ENCODE measurements around the gene SRSF2.

Gene SRSF2

DNA sequence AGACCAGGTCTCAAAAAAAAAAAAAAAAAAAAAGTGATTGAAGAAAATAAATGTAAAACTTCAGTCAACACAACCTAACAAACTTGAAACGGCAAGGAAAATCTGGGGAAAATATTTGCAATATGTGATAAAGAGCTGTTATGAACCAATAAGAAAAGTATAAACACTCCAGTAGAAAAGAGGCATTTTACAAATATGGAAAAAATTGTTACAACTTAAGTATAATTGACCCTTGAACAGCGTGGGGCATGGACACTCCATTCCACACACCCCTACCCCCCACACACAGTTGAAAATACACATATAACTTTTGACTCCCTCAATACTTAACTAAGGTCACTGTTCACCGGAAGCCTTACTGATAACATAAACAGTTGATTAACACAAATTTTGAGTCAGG lies 21.4 kb upstream of the SRSF2 start:
- DNase-seq (ENCODE audit: low read depth), result no peak
- no peak overlapping the region for H3K4me3 ChIP-seq (ENCODE audit: low read depth, low read length)
- TF ChIP-seq, protein P1, sequence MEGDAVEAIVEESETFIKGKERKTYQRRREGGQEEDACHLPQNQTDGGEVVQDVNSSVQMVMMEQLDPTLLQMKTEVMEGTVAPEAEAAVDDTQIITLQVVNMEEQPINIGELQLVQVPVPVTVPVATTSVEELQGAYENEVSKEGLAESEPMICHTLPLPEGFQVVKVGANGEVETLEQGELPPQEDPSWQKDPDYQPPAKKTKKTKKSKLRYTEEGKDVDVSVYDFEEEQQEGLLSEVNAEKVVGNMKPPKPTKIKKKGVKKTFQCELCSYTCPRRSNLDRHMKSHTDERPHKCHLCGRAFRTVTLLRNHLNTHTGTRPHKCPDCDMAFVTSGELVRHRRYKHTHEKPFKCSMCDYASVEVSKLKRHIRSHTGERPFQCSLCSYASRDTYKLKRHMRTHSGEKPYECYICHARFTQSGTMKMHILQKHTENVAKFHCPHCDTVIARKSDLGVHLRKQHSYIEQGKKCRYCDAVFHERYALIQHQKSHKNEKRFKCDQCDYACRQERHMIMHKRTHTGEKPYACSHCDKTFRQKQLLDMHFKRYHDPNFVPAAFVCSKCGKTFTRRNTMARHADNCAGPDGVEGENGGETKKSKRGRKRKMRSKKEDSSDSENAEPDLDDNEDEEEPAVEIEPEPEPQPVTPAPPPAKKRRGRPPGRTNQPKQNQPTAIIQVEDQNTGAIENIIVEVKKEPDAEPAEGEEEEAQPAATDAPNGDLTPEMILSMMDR (IDR thresholded peaks at IDR 0.05; ENCODE audit: insufficient read depth, low read depth, low read length, missing control alignments), result no peak

DNA sequence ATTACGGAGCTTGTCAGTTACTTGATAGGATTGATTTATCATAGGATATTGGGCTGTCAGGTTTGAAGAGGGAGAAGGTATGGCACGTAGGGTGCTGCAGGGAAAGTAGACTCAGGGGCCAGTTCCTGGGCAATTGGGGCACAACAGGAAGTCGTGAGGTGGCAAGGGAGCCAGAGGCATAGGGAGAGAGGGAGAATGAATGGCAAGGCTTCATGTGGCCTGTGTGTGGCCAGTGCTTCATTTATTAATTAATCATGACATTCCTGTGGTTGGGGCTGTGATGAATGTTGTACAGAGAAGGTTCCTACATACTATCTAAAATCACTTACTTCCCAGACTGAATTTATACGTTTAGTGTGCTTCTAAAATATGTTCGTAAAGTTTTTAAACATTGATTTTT lies 20.1 kb upstream of the SRSF2 start:
- DNase-seq (ENCODE audit: low read depth), result no peak
- H3K4me3 ChIP-seq (ENCODE audit: low read depth, low read length), result no peak overlapping the region
- TF ChIP-seq, protein P1 (IDR thresholded peaks at IDR 0.05; ENCODE audit: insufficient read depth, low read depth, low read length, missing control alignments), result no peak

DNA sequence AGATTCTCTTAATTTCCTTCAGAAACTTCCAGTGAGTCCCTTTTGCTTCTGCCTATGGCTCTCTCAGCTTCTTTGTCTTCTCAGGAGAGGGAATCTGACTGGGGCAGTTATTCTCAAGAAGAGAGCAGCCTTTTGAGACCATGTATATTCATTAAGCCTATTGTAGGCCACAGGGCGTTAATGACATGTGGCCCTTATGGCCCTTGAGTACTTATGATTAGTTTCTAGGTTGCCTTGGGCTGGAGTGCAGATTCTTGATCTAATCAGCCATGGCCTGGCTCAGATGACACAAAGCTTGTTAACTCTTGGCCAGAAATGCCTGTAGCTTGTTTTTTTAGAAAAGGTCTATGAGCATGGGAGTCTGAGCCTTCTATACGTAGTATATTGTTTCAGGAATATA lies 18.2 kb upstream of the SRSF2 start:
- H3K4me3 ChIP-seq (ENCODE audit: low read depth, low read length), result no peak overlapping the region
- DNase-seq (ENCODE audit: low read depth), result no peak
- TF ChIP-seq, protein P1 (IDR thresholded peaks at IDR 0.05; ENCODE audit: insufficient read depth, low read depth, low read length, missing control alignments), result no peak

DNA sequence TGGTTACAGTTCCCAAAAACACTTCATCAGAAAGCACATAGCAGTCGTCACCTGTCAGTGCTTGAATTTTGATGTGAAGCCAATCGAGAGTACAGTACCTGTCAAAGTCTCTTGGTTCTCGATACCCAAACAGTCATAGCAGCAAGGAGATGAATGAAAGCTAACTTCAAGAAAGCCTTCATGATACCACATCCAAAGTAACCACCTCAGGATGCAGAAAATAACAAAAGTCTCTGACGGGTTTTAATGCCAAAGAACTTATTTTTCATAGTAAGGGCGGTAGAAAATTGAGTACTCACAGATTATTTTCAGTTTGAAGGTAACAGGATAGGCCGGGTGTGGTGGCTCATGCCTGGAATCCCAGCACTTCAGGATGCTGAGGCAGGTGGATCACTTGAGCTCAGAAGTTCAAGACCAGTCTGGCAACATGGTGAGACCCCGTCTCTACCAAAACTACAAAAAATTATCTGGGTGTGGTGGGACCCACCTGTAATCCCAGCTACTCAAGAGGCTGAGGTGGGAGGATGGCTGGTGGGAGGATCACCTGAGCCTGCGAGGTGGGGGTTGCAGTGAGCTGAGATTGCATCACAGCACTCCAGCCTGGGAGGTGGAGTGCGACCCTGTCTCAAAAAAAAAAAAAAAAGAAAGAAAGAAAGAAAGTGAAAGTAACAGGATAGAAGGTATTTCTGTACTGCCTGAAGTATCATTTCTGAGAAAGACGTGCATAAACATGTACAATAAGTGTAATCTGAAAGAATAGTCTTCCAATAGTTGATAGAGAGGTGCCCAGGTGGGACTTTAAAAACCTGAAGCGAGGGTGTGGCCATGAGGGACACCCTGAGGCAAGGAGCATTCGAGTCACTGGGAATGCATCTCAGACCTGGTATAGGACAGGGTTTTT lies 16.2 kb upstream of the SRSF2 start:
- TF ChIP-seq, protein P1 (IDR thresholded peaks at IDR 0.05; ENCODE audit: insufficient read depth, low read depth, low read length, missing control alignments), result no peak
- no peak overlapping the region for H3K4me3 ChIP-seq (ENCODE audit: low read depth, low read length)
- DNase-seq (ENCODE audit: low read depth), result no peak

DNA sequence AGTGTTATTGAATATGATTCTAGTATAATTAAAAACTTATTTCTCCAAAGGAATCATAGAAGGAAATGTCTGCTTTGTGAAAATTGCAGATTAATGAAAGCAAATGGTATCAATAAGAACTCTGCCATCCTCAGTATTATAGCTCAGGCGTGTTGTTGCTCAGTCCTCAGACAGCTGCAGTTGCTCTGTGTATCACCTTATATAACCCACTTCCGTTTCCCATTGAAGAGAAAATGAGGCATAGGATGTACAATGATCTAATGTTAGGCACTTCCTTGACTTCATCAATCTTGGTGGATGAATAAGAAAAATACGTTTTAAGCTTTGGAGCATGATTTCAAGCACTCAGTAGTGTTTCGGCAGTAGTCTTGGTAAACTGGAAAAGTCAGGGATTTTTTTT lies 14.9 kb upstream of the SRSF2 start:
- no peak overlapping the region for H3K4me3 ChIP-seq (ENCODE audit: low read depth, low read length)
- no peak for DNase-seq (ENCODE audit: low read depth)
- TF ChIP-seq, protein P1 (IDR thresholded peaks at IDR 0.05; ENCODE audit: insufficient read depth, low read depth, low read length, missing control alignments), result no peak

DNA sequence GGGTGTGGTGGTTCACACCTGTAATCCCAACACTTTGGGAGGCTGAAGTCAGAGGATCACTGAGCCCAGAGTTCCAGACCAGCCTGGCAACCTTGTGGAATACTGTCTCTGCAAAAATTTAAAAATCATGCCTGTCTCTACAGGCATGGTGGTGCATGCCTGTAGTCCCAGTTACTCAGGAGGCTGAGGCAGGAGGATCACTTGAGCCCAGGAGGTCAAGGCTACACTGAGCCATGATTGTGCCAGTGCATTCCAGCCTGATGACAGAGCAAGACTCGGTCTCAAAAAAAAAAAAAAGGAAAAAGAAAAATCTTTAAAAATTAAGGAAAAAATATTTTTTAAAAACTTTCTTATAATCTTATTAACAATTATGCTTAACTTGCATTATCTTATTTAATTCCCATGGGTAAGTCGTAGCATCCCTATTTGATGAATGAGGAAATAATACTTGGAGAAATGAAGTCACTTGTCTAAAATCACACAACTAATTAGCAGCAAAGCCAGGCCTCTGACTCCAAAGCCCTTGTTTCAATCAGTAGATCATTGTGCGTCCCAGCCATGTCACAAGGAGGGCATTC lies 14.4 kb upstream of the SRSF2 start:
- no peak for DNase-seq (ENCODE audit: low read depth)
- TF ChIP-seq, protein P1 (IDR thresholded peaks at IDR 0.05; ENCODE audit: insufficient read depth, low read depth, low read length, missing control alignments), result no peak
- H3K4me3 ChIP-seq (ENCODE audit: low read depth, low read length), result no peak overlapping the region

Measured in GM12865 (cell line).